MM.1S (cell line): ENCODE data around the gene PSMB2.

Experiments used
- CTCF ChIP-seq: fragments of 300-600 bp; sonication (generic); IDR thresholded peaks from 2 replicates; pipeline ENCODE4 v1.5.1; 2016; ENCODE audit warnings: antibody characterized with exemption, low read length, mixed read lengths
- EZH2 ChIP-seq: fragments of 300-600 bp; sonication (generic); optimal IDR thresholded peaks from 2 replicates; pipeline ENCODE3; 2017; ENCODE audit warnings: low read depth, mild to moderate bottlenecking, antibody characterized with exemption, low read length, mixed read lengths

GRCh38 chr1:35683012-35683411 is 41.7 kb upstream of the PSMB2 start:
- TF ChIP-seq CTCF, result no peak
- no peak for TF ChIP-seq EZH2
